Ammon's horn (tissue), 1 donor: ENCODE data around the gene PPP2R2D.

Experiments used
- DNase-seq: peaks from one replicate; pipeline ENCODE4 v3.0.0-alpha.2; 2016; ENCODE audit warnings: low spot score

The PPP2R2D gene

GRCh38 chr10:131998845-131999681, 98.3 kb downstream of the PPP2R2D start:
- DNase-seq: no peak

- DNase-seq: no peak
These were observed 100.6 kb downstream of the PPP2R2D start for GRCh38 chr10:132001238-132001972.

- no peak for DNase-seq
These were observed 101.2 kb downstream of the PPP2R2D start for GRCh38 chr10:132002004-132002403.

GRCh38 chr10:132003282-132003924, 102.6 kb downstream of the PPP2R2D start:
- DNase-seq: no peak

- DNase-seq: no peak
These were observed 103.2 kb downstream of the PPP2R2D start for GRCh38 chr10:132004052-132004451.

- no peak for DNase-seq
These were observed 104.3 kb downstream of the PPP2R2D start for GRCh38 chr10:132005147-132005546.

GRCh38 chr10:132006966-132007365, 106.2 kb downstream of the PPP2R2D start:
- DNase-seq: no peak

GRCh38 chr10:132007681-132008080, 106.9 kb downstream of the PPP2R2D start:
- no peak for DNase-seq
